ENCODE data around the gene GLI2. TPM values are rescaled to one million over a fixed set of nuclear protein-coding genes. Genes with fewer than 3 reads are reported as not detected.

The GLI2 gene
- polyA plus RNA-seq, 3 donors: not detected

- Histone ChIP-seq H3K4me1 (ENCODE audit: control insufficient read depth in 1 of 2, insufficient read depth in 2 of 2, low read length in 2 of 2) (no peaks in the 10 kb centered on the region), H4K20me1 (ENCODE audit: insufficient read depth, low read length) (no peaks in the 10 kb centered on the region), H3K79me2 (ENCODE audit: insufficient read depth, low read length) (no peaks in the 10 kb centered on the region), H3K27ac (ENCODE audit: low read depth in 1 of 2, low read length in 2 of 2) (no peak overlapping the region), H3K9ac (ENCODE audit: insufficient read depth, low read length, poor library complexity, severe bottlenecking) (no peak overlapping the region), H3K9me3 (replicated peaks in 1 of 2; ENCODE audit: control insufficient read depth in 1 of 2, insufficient read depth in 1 of 2, low read length in 2 of 2) (peaks cover 0 to 9% of the 10 kb centered on the region in 2 donors), H3K36me3 (replicated peaks in 1 of 2; ENCODE audit: control insufficient read depth in 1 of 2, insufficient read depth in 2 of 2, low read length in 2 of 2) (no peaks in the 10 kb centered on the region), H3K4me2 (replicated peaks; ENCODE audit: extremely low read depth, low read length, poor library complexity, severe bottlenecking) (no peak overlapping the region), H3K27me3 (ENCODE audit: control insufficient read depth in 2 of 2, insufficient read depth in 2 of 2, low read length in 2 of 2) (peaks cover 10 to 27% of the 10 kb centered on the region in 2 donors), H3K4me3 (replicated peaks in 1 of 3; ENCODE audit: low read depth in 2 of 3, low read length in 3 of 3) (no peak overlapping the region), H2AFZ (ENCODE audit: insufficient read depth, low read depth, low read length, poor library complexity, severe bottlenecking) (no peak overlapping the region)
- Mint-ChIP-seq H3K27ac (no peak overlapping the region), H3K36me3 (no peaks in the 10 kb centered on the region), H3K9me3 (no peaks in the 10 kb centered on the region), H3K4me3 (no peak overlapping the region), H3K4me1 (peaks cover 4% of the 10 kb centered on the region), H3K27me3 (ENCODE audit: low read depth in 3 of 3) (peaks cover 32 to 57% (median 48%) of the 10 kb centered on the region in 3 donors)
- 74% methylated on average over 3 of the region's 3 CpGs for whole genome bisulfite sequencing (ENCODE audit: insufficient coverage)
- no peak for DNase-seq
- no peak for TF ChIP-seq CTCF (IDR thresholded peaks at IDR 0.05)
- intact Hi-C loops (cut with micrococcal nuclease): no loop called here
These were observed 36.4 kb upstream of the GLI2 start for GRCh38 chr2:120699292-120699691.

- Mint-ChIP-seq H3K9me3 (no peaks in the 10 kb centered on the region), H3K4me1 (peaks cover 1% of the 10 kb centered on the region), H3K36me3 (no peaks in the 10 kb centered on the region), H3K27ac (no peak overlapping the region), H3K4me3 (no peak overlapping the region), H3K27me3 (ENCODE audit: low read depth in 3 of 3) (peaks cover 22 to 45% (median 36%) of the 10 kb centered on the region in 3 donors)
- TF ChIP-seq CTCF (IDR thresholded peaks at IDR 0.05): no peak
- no peak for DNase-seq
- Histone ChIP-seq H3K36me3 (replicated peaks in 1 of 2; ENCODE audit: control insufficient read depth in 1 of 2, insufficient read depth in 2 of 2, low read length in 2 of 2) (no peaks in the 10 kb centered on the region), H3K4me1 (ENCODE audit: control insufficient read depth in 1 of 2, insufficient read depth in 2 of 2, low read length in 2 of 2) (no peaks in the 10 kb centered on the region), H3K79me2 (ENCODE audit: insufficient read depth, low read length) (no peaks in the 10 kb centered on the region), H3K9me3 (replicated peaks in 1 of 2; ENCODE audit: control insufficient read depth in 1 of 2, insufficient read depth in 1 of 2, low read length in 2 of 2) (peaks cover 0 to 8% of the 10 kb centered on the region in 2 donors), H3K4me2 (replicated peaks; ENCODE audit: extremely low read depth, low read length, poor library complexity, severe bottlenecking) (no peak overlapping the region), H2AFZ (ENCODE audit: insufficient read depth, low read depth, low read length, poor library complexity, severe bottlenecking) (no peak overlapping the region), H4K20me1 (ENCODE audit: insufficient read depth, low read length) (no peaks in the 10 kb centered on the region), H3K27me3 (ENCODE audit: control insufficient read depth in 2 of 2, insufficient read depth in 2 of 2, low read length in 2 of 2) (peaks cover 9 to 14% of the 10 kb centered on the region in 2 donors), H3K9ac (ENCODE audit: insufficient read depth, low read length, poor library complexity, severe bottlenecking) (no peak overlapping the region), H3K4me3 (replicated peaks in 1 of 3; ENCODE audit: low read depth in 2 of 3, low read length in 3 of 3) (no peak overlapping the region), H3K27ac (ENCODE audit: low read depth in 1 of 2, low read length in 2 of 2) (no peak overlapping the region)
- intact Hi-C loops (cut with micrococcal nuclease): no loop called here
- WGBS (ENCODE audit: insufficient coverage): 100% methylated on average over 1 of the region's 4 CpGs
These were observed 35.0 kb upstream of the GLI2 start for GRCh38 chr2:120700659-120701058.

Measured in CD14-positive monocyte (primary cell).